Peyer's patch (tissue), 4 donors: ENCODE results near the gene PRSS33.

Experiments used
- POLR2A ChIP-seq, 2 donors: fragments of 450-650 bp; IDR thresholded peaks; one replicate each; pipeline ENCODE4 v1.5.1; 2017; ENCODE audit warnings: antibody characterized with exemption in 2 of 2, mild to moderate bottlenecking in 2 of 2, moderate library complexity in 2 of 2
- TF ChIP-seq, protein P1 (sequence below), 6 experiments: fragments of 450-650 bp in 4 of 6; fragments of 200-600 bp in 2 of 6; sonication (generic) in 1 of 6; IDR thresholded peaks; one replicate each; pipeline ENCODE4 v1.5.1; 2017 to 2019; ENCODE audit warnings: antibody characterized with exemption in 6 of 6, mild to moderate bottlenecking in 3 of 6, moderate library complexity in 1 of 6

DNA sequence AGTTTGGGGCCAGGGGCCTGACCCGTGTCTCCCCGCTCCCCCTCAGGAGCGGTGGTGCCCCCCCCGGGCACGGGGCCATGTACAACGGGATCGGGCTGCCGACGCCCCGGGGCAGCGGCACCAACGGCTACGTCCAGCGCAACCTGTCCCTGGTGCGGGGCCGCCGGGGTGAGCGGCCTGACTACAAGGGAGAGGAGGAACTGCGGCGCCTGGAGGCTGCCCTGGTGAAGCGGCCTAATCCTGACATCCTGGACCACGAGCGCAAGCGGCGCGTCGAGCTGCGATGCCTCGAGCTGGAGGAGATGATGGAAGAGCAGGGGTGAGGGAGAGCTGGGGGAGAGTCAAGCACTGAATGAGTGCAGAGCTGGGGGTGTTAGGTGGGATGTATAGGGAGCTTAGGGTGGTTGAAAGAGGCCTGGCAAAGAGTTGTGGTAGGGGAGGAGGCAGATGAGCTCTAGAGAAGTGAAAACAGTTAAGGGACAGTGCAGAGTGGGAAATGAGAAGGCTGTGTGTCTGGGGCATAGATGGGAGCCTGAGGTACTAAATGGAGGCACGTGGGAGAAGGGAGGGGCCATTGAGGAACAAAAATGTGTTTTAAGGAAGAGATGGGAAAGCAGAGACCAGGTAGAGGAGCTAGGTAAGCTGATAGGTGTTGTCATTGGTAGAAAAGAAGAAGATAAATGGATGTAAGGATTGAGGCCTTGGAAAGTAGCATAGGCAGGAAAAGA lies 30.9 kb downstream of the PRSS33 start:
- no peak for TF ChIP-seq POLR2A (IDR thresholded peaks at IDR 0.05)
- TF ChIP-seq, protein P1, sequence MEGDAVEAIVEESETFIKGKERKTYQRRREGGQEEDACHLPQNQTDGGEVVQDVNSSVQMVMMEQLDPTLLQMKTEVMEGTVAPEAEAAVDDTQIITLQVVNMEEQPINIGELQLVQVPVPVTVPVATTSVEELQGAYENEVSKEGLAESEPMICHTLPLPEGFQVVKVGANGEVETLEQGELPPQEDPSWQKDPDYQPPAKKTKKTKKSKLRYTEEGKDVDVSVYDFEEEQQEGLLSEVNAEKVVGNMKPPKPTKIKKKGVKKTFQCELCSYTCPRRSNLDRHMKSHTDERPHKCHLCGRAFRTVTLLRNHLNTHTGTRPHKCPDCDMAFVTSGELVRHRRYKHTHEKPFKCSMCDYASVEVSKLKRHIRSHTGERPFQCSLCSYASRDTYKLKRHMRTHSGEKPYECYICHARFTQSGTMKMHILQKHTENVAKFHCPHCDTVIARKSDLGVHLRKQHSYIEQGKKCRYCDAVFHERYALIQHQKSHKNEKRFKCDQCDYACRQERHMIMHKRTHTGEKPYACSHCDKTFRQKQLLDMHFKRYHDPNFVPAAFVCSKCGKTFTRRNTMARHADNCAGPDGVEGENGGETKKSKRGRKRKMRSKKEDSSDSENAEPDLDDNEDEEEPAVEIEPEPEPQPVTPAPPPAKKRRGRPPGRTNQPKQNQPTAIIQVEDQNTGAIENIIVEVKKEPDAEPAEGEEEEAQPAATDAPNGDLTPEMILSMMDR (IDR thresholded peaks at IDR 0.05), result no peak
